ENCODE data around the gene CAMKK2. TPM values are rescaled to one million over a fixed set of nuclear protein-coding genes. Genes with fewer than 3 reads are reported as not detected.
"Not testable (repeated sequence)": the region's sequence is repeated elsewhere in the genome, so short reads cannot be mapped to it uniquely, and the experiment has no call there.

The CAMKK2 gene
- total and polyA plus RNA-seq, 2 donors, result 11.2 to 14.0 TPM

DNA sequence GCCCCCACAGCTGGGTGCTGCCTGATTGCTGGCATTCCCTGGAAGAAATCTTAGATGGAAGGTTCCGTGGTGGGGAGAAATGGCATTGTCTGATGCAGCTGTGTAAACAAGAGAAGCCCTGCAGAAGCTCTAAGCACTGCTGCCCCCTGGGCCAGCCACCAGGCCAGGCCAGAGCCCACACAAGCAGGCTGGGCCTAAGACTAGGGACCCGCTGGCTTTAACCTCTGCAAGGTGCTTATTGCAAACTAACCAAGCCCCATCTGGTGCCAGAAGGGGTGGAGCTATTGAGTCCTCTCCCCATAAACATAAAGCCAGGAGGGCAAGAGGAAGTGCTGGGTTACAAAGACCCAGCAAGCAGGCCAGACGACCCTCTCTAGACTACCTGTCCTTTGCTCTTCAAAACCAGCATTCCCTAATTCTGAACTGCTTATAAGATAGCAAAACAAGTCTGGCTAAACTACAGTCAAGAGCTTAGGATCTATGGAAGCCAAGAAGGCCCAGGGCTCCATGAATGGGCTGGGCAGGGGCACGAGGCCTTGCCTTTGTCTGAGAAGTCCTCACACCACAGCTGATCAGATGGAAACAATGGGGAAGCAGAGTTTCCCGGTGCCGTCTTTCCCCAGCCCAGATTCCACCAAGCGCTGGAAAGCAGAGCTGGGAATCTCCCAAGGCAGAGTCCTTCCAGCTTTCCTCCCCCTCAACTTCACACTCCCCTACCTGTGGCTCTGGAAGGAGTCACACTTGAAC is 57.7 kb downstream of the CAMKK2 start:
- DNase-seq (ENCODE audit: low read depth in 6 of 9, low spot score in 9 of 9), result peak in 2 of 9 donors; percentile 39 to 70
- Histone ChIP-seq H3K4me3 (ENCODE audit: low read length in 2 of 2) (no peak overlapping the region), H3K27me3 (ENCODE audit: control insufficient read depth in 2 of 2, insufficient read depth in 1 of 2, low read length in 1 of 2) (no peaks in the 10 kb centered on the region), H3K36me3 (ENCODE audit: control insufficient read depth in 2 of 2, insufficient read depth in 2 of 2, low read length in 1 of 2) (peaks cover 15 to 36% of the 10 kb centered on the region in 2 donors), H3K4me1 (ENCODE audit: control insufficient read depth in 2 of 2, insufficient read depth in 2 of 2, low read length in 2 of 2) (peaks cover 33 to 47% of the 10 kb centered on the region in 2 donors), H3K9me3 (ENCODE audit: control insufficient read depth in 2 of 2, insufficient read depth in 1 of 2, low read length in 1 of 2) (peaks cover 0 to 10% of the 10 kb centered on the region in 2 donors), H3K27ac (ENCODE audit: low read depth in 1 of 2, low read length in 1 of 2) (peak overlapping the region; percentile 81 to 89)
- WGBS, result 62% methylated on average over 7 of the region's 7 CpGs

DNA sequence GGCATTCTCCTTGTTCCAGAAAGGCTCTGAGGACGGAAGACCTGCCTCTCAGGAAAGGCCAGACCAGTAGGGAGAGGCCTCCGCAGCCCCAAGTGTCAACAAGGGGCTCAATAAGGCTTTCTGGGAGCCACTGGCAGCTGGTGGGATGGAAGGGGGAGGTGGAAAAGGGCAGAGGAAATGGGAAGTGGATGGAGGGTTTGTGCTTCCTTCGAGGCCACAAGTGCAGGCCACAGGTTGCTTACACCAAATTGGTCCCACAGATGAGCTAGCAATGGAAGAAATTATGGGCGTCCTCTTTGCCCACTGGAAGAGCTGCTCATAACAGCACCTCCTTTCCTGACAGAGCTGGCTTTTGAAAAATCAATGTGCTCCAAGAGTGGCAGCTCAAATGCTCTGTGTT is 58.4 kb downstream of the CAMKK2 start:
- Histone ChIP-seq H3K27ac (ENCODE audit: low read depth in 1 of 2, low read length in 1 of 2) (peak overlapping the region; percentile 81 to 89), H3K4me1 (ENCODE audit: control insufficient read depth in 2 of 2, insufficient read depth in 2 of 2, low read length in 2 of 2) (peaks cover 33 to 47% of the 10 kb centered on the region in 2 donors), H3K36me3 (ENCODE audit: control insufficient read depth in 2 of 2, insufficient read depth in 2 of 2, low read length in 1 of 2) (peaks cover 22 to 42% of the 10 kb centered on the region in 2 donors), H3K27me3 (ENCODE audit: control insufficient read depth in 2 of 2, insufficient read depth in 1 of 2, low read length in 1 of 2) (no peaks in the 10 kb centered on the region), H3K9me3 (ENCODE audit: control insufficient read depth in 2 of 2, insufficient read depth in 1 of 2, low read length in 1 of 2) (peaks cover 0 to 10% of the 10 kb centered on the region in 2 donors), H3K4me3 (ENCODE audit: low read length in 2 of 2) (no peak overlapping the region)
- no peak for DNase-seq (ENCODE audit: low read depth in 6 of 9, low spot score in 9 of 9)
- WGBS, result 99% methylated on average over 4 of the region's 4 CpGs

DNA sequence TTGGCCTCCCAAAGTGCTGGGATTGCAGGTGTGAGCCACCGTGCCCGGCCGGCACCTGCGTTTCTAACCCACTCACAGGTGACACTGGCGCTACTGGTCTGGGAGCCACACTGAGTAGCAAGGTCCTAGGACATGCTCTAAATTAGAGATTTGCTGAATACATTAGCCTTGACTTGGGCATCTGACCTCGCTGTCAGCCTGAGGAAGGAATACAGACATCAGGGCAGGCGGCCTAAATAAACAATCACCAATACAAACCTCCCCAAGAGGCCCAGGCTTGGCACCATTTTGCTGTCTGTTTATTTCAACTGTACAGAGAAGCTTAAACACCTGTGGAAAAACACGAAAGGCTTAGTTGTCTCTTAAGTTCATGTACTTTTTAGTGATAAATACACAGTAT is 59.1 kb downstream of the CAMKK2 start:
- H3K4me1 ChIP-seq (ENCODE audit: control insufficient read depth in 2 of 2, insufficient read depth in 2 of 2, low read length in 2 of 2), result peaks cover 33 to 47% of the 10 kb centered on the region in 2 donors
- WGBS, result 98% methylated on average over 8 of the region's 8 CpGs
- no peaks in the 10 kb centered on the region for H3K27me3 ChIP-seq (ENCODE audit: control insufficient read depth in 2 of 2, insufficient read depth in 1 of 2, low read length in 1 of 2)
- DNase-seq (ENCODE audit: low read depth in 6 of 9, low spot score in 9 of 9), result no peak
- peaks cover 0 to 10% of the 10 kb centered on the region in 2 donors for H3K9me3 ChIP-seq (ENCODE audit: control insufficient read depth in 2 of 2, insufficient read depth in 1 of 2, low read length in 1 of 2)
- H3K4me3 ChIP-seq (ENCODE audit: low read length in 2 of 2), result no peak overlapping the region
- H3K27ac ChIP-seq (ENCODE audit: low read depth in 1 of 2, low read length in 1 of 2), result no peak overlapping the region
- H3K36me3 ChIP-seq (ENCODE audit: control insufficient read depth in 2 of 2, insufficient read depth in 2 of 2, low read length in 1 of 2), result peaks cover 27 to 47% of the 10 kb centered on the region in 2 donors

DNA sequence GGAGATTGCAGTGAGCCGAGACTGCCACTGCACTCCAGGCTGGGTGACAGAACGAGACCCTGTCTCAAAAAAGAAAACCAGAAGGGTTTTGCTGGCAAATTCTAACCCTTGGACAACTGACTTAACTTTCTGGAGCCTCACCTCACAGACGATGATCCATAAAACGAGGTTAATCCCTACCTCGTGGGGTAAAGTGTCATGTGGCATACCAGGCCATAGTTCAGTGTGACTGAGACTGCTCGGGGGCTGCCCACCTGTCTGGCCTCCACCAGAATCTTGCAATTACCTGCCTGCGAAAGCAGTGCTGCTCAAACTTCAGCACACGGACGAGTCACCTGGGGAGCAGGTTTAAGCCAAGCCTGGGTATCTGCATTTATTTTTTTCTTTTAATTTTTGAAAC is 59.7 kb downstream of the CAMKK2 start:
- DNase-seq (ENCODE audit: low read depth in 6 of 9, low spot score in 9 of 9), result no peak
- 97% methylated on average over 9 of the region's 9 CpGs for WGBS
- H3K27me3 ChIP-seq (ENCODE audit: control insufficient read depth in 2 of 2, insufficient read depth in 1 of 2, low read length in 1 of 2), result no peaks in the 10 kb centered on the region
- peaks cover 29 to 47% of the 10 kb centered on the region in 2 donors for H3K36me3 ChIP-seq (ENCODE audit: control insufficient read depth in 2 of 2, insufficient read depth in 2 of 2, low read length in 1 of 2)
- no peak overlapping the region for H3K4me3 ChIP-seq (ENCODE audit: low read length in 2 of 2)
- H3K27ac ChIP-seq (ENCODE audit: low read depth in 1 of 2, low read length in 1 of 2), result no peak overlapping the region
- peaks cover 0 to 10% of the 10 kb centered on the region in 2 donors for H3K9me3 ChIP-seq (ENCODE audit: control insufficient read depth in 2 of 2, insufficient read depth in 1 of 2, low read length in 1 of 2)
- H3K4me1 ChIP-seq (ENCODE audit: control insufficient read depth in 2 of 2, insufficient read depth in 2 of 2, low read length in 2 of 2), result peaks cover 33 to 46% of the 10 kb centered on the region in 2 donors

DNA sequence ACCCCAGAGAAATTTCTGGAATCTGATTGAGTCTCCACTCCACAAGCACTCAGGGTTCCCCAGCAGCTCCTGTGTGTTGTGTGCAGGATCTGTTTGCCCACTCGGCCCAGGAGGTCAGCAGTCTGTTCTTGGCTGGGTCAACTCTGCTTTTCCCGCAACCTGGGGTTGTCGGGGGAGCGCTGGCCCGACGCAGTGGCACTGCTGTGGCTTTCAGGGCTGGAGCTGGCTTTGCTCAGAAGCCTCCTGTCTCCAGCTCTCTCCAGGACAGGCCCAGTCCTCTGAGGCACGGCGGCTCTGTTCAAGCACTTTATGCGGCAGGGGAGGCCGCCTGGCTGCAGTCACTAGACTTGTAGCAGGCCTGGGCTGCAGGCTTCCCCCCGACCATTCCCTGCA is 62.9 kb downstream of the CAMKK2 start:
- no peak overlapping the region for H3K4me3 ChIP-seq (ENCODE audit: low read length in 2 of 2)
- peaks cover 0 to 2% of the 10 kb centered on the region in 2 donors for H3K9me3 ChIP-seq (ENCODE audit: control insufficient read depth in 2 of 2, insufficient read depth in 1 of 2, low read length in 1 of 2)
- peaks cover 5 to 14% of the 10 kb centered on the region in 2 donors for H3K4me1 ChIP-seq (ENCODE audit: control insufficient read depth in 2 of 2, insufficient read depth in 2 of 2, low read length in 2 of 2)
- peaks cover 30 to 49% of the 10 kb centered on the region in 2 donors for H3K36me3 ChIP-seq (ENCODE audit: control insufficient read depth in 2 of 2, insufficient read depth in 2 of 2, low read length in 1 of 2)
- no peak overlapping the region for H3K27ac ChIP-seq (ENCODE audit: low read depth in 1 of 2, low read length in 1 of 2)
- DNase-seq (ENCODE audit: low read depth in 6 of 9, low spot score in 9 of 9), result no peak
- WGBS, result 96% methylated on average over 11 of the region's 11 CpGs
- no peaks in the 10 kb centered on the region for H3K27me3 ChIP-seq (ENCODE audit: control insufficient read depth in 2 of 2, insufficient read depth in 1 of 2, low read length in 1 of 2)

DNA sequence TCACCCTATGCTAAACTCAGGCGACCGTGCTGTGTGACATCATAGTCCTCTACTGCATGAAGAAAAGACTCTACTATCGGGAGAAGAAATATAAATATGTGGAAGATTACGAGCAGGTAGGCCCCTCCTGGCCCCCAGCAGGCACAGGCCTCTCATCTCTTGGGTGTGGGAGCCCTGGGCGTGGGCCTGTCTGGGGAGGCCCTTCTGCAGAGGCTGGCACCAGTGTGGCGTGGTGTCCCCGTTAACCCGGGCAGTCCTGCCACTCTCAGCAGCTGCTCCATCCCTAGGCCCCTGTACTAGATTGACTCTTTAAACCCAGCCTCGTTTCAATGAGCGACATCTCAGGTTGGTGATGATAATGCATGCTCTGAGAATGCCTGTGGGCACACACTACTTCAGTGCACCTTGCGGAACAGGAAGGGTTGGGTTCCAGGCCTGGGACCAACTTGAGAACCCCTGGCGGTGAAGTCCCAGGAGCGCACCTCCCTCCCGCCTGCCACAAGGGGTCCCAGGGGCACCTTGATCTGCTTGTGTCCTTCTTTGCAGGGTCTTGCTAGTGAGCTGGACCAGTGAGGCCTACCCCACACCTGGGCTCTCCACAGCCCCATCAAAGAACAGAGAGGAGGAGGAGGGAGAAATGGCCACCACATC is 63.4 kb downstream of the CAMKK2 start:
- no peak overlapping the region for H3K27ac ChIP-seq (ENCODE audit: low read depth in 1 of 2, low read length in 1 of 2)
- H3K4me1 ChIP-seq (ENCODE audit: control insufficient read depth in 2 of 2, insufficient read depth in 2 of 2, low read length in 2 of 2), result peaks cover 0 to 9% of the 10 kb centered on the region in 2 donors
- H3K9me3 ChIP-seq (ENCODE audit: control insufficient read depth in 2 of 2, insufficient read depth in 1 of 2, low read length in 1 of 2), result peaks cover 0 to 2% of the 10 kb centered on the region in 2 donors
- DNase-seq (ENCODE audit: low read depth in 6 of 9, low spot score in 9 of 9), result no peak
- peaks cover 30 to 47% of the 10 kb centered on the region in 2 donors for H3K36me3 ChIP-seq (ENCODE audit: control insufficient read depth in 2 of 2, insufficient read depth in 2 of 2, low read length in 1 of 2)
- 97% methylated on average over 14 of the region's 14 CpGs for WGBS
- no peak overlapping the region for H3K4me3 ChIP-seq (ENCODE audit: low read length in 2 of 2)
- H3K27me3 ChIP-seq (ENCODE audit: control insufficient read depth in 2 of 2, insufficient read depth in 1 of 2, low read length in 1 of 2), result no peaks in the 10 kb centered on the region

DNA sequence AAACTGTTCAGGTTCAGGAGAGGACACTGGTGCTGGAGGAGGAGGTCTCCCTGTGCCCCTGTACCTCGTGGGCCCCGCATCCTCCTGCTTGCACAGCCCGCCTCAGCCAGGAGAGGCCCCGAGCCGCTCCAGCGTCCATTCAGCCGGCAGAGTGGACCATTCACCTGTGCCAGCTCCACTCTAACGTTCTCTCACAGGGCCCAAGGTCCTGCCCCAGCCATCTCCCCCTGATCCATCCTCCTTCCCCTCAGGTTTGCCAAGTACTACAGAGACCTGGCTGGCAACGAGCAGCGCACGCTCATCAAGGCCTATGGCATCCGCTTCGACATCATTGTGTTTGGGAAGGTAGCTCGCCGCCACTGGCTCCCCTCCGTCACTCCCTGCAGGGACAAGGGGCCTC is 64.3 kb downstream of the CAMKK2 start:
- Histone ChIP-seq H3K27ac (ENCODE audit: low read depth in 1 of 2, low read length in 1 of 2) (no peak overlapping the region), H3K4me1 (ENCODE audit: control insufficient read depth in 2 of 2, insufficient read depth in 2 of 2, low read length in 2 of 2) (no peaks in the 10 kb centered on the region), H3K4me3 (ENCODE audit: low read length in 2 of 2) (no peak overlapping the region), H3K36me3 (ENCODE audit: control insufficient read depth in 2 of 2, insufficient read depth in 2 of 2, low read length in 1 of 2) (peaks cover 25 to 39% of the 10 kb centered on the region in 2 donors), H3K9me3 (ENCODE audit: control insufficient read depth in 2 of 2, insufficient read depth in 1 of 2, low read length in 1 of 2) (peaks cover 0 to 2% of the 10 kb centered on the region in 2 donors), H3K27me3 (ENCODE audit: control insufficient read depth in 2 of 2, insufficient read depth in 1 of 2, low read length in 1 of 2) (no peaks in the 10 kb centered on the region)
- DNase-seq (ENCODE audit: low read depth in 6 of 9, low spot score in 9 of 9), result no peak
- WGBS, result 97% methylated on average over 16 of the region's 16 CpGs

DNA sequence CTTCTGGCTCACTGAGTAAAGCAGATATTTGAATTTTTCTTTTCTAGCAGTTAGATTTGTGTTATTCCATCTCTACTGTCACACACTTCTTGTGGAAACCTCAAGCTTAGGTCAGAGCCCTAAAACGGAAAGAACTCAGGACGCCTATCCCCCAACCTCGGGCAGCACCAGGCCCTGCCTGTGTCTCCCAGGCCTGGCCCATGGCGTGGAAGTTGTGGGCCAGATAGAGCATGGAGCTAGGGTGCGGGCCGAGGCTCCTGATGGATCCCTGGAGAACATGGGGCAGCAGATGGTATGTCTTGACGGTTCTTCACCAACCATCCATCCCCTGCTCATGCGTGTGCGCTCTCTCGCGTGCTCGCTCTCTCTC is 66.0 kb downstream of the CAMKK2 start:
- no peaks in the 10 kb centered on the region for H3K9me3 ChIP-seq (ENCODE audit: control insufficient read depth in 2 of 2, insufficient read depth in 1 of 2, low read length in 1 of 2)
- H3K4me3 ChIP-seq (ENCODE audit: low read length in 2 of 2), result no peak overlapping the region
- H3K27me3 ChIP-seq (ENCODE audit: control insufficient read depth in 2 of 2, insufficient read depth in 1 of 2, low read length in 1 of 2), result no peaks in the 10 kb centered on the region
- DNase-seq (ENCODE audit: low read depth in 6 of 9, low spot score in 9 of 9), result no peak
- H3K4me1 ChIP-seq (ENCODE audit: control insufficient read depth in 2 of 2, insufficient read depth in 2 of 2, low read length in 2 of 2), result peaks cover 0 to 3% of the 10 kb centered on the region in 2 donors
- peaks cover 20 to 30% of the 10 kb centered on the region in 2 donors for H3K36me3 ChIP-seq (ENCODE audit: control insufficient read depth in 2 of 2, insufficient read depth in 2 of 2, low read length in 1 of 2)
- 98% methylated on average over 12 of the region's 12 CpGs for WGBS
- H3K27ac ChIP-seq (ENCODE audit: low read depth in 1 of 2, low read length in 1 of 2), result no peak overlapping the region

DNA sequence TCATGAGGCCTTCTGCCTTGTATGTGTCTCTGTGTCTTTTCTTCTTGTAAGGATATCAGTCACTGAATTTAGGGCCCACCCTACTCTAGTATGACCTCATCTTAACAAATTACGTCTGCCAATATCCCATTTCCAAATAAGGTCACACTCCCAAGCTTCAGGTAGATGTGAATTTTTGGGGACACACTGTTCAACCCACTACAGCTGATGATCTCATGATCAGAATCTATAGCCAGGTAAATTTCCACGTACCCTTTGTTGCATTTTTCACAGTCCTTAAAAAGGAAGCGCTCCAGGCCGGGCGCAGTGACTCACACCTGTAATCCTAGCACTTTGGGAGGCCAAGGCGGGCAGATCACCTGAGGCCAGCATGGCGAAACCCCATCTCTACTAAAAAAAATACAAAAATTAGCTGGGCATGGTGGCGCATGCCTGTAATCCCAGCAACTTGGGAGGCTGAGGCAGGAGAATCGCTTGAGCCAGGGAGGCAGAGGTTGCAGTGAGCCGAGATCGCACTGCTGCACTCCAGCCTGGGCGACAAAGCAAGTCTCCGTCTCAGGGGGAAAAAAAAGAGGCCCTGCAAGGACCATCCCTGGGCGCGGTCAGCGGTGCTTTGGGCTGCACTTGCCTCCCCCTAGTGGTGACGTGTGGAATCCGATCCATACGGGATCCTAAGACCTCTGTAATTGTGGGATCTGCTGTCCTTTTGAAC is 66.5 kb downstream of the CAMKK2 start:
- 62% methylated on average over 19 of the region's 19 CpGs for WGBS
- not testable (repeated sequence) for H3K4me3 ChIP-seq (ENCODE audit: low read length in 2 of 2); H3K9me3 ChIP-seq (ENCODE audit: control insufficient read depth in 2 of 2, insufficient read depth in 1 of 2, low read length in 1 of 2); H3K4me1 ChIP-seq (ENCODE audit: control insufficient read depth in 2 of 2, insufficient read depth in 2 of 2, low read length in 2 of 2); H3K27me3 ChIP-seq (ENCODE audit: control insufficient read depth in 2 of 2, insufficient read depth in 1 of 2, low read length in 1 of 2); H3K27ac ChIP-seq (ENCODE audit: low read depth in 1 of 2, low read length in 1 of 2)
- peak in 2 of 9 donors; percentile 60 to 67 for DNase-seq (ENCODE audit: low read depth in 6 of 9, low spot score in 9 of 9)
- H3K36me3 ChIP-seq (ENCODE audit: control insufficient read depth in 2 of 2, insufficient read depth in 2 of 2, low read length in 1 of 2), result peaks cover 20 to 24% of the 10 kb centered on the region in 2 donors

Data from thymus (tissue), 11 donors.